Hepatocyte (in vitro differentiated cells): ENCODE results near the gene SH2D1A. TPM values are rescaled to one million over a fixed set of nuclear protein-coding genes. Genes with fewer than 3 reads are reported as not detected.
"Not testable (repeated sequence)": the region's sequence is repeated elsewhere in the genome, so short reads cannot be mapped to it uniquely, and the experiment has no call there.

Experiments used
- DNase-seq: peaks from one replicate; pipeline ENCODE4 v3.0.0-alpha.2; 2016; ENCODE audit warnings: low spot score
- H2AFZ ChIP-seq: fragments of 200-600 bp; sonication (generic); 2 replicates; pipeline ENCODE4 v1.6.0; 2016; ENCODE audit warnings: antibody characterized with exemption, mild to moderate bottlenecking
- H3K27ac ChIP-seq: fragments of 200-600 bp; sonication (generic); 2 replicates; pipeline ENCODE4 v1.5.1; 2016; ENCODE audit warnings: mild to moderate bottlenecking
- H3K27me3 ChIP-seq: fragments of 200-600 bp; sonication (generic); 2 replicates; pipeline ENCODE4 v1.6.1; 2016
- H3K36me3 ChIP-seq: fragments of 200-600 bp; sonication (generic); replicated peaks from 2 replicates; pipeline ENCODE4 v1.5.1; 2016; ENCODE audit warnings: low read depth; ENCODE audit not compliant: insufficient read depth
- H3K4me1 ChIP-seq: fragments of 200-600 bp; sonication (generic); 2 replicates; pipeline ENCODE4 v1.5.1; 2016; ENCODE audit warnings: mild to moderate bottlenecking, moderate library complexity; ENCODE audit not compliant: insufficient read depth
- H3K4me2 ChIP-seq: fragments of 200-600 bp; sonication (generic); 2 replicates; pipeline ENCODE4 v1.6.0; 2016
- H3K4me3 ChIP-seq: fragments of 200-600 bp; sonication (generic); 2 replicates; pipeline ENCODE4 v1.5.1; 2016; ENCODE audit warnings: mild to moderate bottlenecking
- H3K79me2 ChIP-seq: fragments of 200-600 bp; sonication (generic); 2 replicates; pipeline ENCODE4 v1.6.0; 2017; ENCODE audit warnings: mild to moderate bottlenecking
- H3K9me2 ChIP-seq: fragments of 200-600 bp; sonication (generic); replicated peaks from 2 replicates; pipeline ENCODE4 v1.6.0; 2017; ENCODE audit warnings: mild to moderate bottlenecking; ENCODE audit not compliant: insufficient read depth
- H3K9me3 ChIP-seq: fragments of 200-600 bp; sonication (generic); 2 replicates; pipeline ENCODE4 v1.5.1; 2016; ENCODE audit warnings: low read depth, mild to moderate bottlenecking
- H4K20me1 ChIP-seq: fragments of 200-600 bp; sonication (generic); 2 replicates; pipeline ENCODE4 v1.6.0; 2016; ENCODE audit warnings: mild to moderate bottlenecking; ENCODE audit not compliant: insufficient read depth, poor library complexity, severe bottlenecking
- CTCF ChIP-seq: fragments of 200-600 bp; sonication (generic); IDR thresholded peaks from 2 replicates; pipeline ENCODE4 v1.5.1; 2016; ENCODE audit warnings: antibody characterized with exemption, mild to moderate bottlenecking; ENCODE audit not compliant: poor library complexity
- EZH2 ChIP-seq: fragments of 200-600 bp; sonication (generic); IDR thresholded peaks from 2 replicates; pipeline ENCODE4 v1.6.1; 2016; ENCODE audit warnings: antibody characterized with exemption, mild to moderate bottlenecking, borderline replicate concordance
- EZH2phosphoT487 ChIP-seq: fragments of 200-600 bp; sonication (generic); IDR thresholded peaks from one replicate; pipeline ENCODE4 v1.6.1; 2018; ENCODE audit warnings: antibody characterized with exemption, mild to moderate bottlenecking, low read depth, moderate library complexity; ENCODE audit not compliant: unreplicated experiment, severe bottlenecking
- WGBS: methylation state at CpG from one replicate; pipeline ENCODE4 v1.1.6; 2016; ENCODE audit warnings: low lambda C conversion rate; ENCODE audit errors: missing lambda C conversion rate; 5-methylcytosine and 5-hydroxymethylcytosine counted together
- polyA plus RNA-seq: library from polyadenylated mRNA; unstranded; fragments of >200 nt; fragmentation: Nextera tagmentation; extraction: Ambion mirVana; gene quantifications from 2 replicates; pipeline ENCODE4 v1.2.1, GENCODE V29; 2016
- total RNA-seq: library from RNA; depleted of rRNA; stranded (reverse); fragments of >200 nt; gene quantifications from 2 replicates; pipeline ENCODE4 v1.2.3, GENCODE V29; 2014

The SH2D1A gene
- total and polyA plus RNA-seq, 2 experiments from 2014 or later, result not detected

DNA sequence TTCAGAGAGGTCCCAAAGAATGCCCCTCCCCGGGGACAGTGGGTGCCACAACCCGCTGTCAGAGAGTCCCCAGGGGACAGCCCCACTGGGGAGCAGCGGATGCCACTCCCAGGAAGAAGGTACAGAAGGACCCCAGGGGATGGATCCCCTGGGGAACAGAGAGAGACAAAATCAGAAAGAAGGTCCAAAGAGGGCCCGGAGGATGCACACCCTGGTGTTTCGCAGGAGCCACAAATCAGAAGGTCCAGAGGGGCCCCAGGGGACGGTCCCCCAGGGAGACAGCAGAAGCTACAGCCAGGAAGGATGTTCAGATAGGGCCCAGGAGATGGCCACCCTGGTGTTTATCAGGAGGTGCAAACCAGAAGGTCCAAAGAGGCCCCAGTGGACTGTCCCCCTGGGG, 12.5 kb upstream of the SH2D1A start:
- H3K9me3 ChIP-seq, result no peaks in the 10 kb centered on the region
- WGBS, result 85% methylated on average over 6 of the region's 6 CpGs
- no peak overlapping the region for H2AFZ ChIP-seq
- H3K79me2 ChIP-seq, result no peaks in the 10 kb centered on the region
- no peaks in the 10 kb centered on the region for H3K4me1 ChIP-seq
- H3K27me3 ChIP-seq, result no peaks in the 10 kb centered on the region
- TF ChIP-seq EZH2phosphoT487, result no peak
- no peak for TF ChIP-seq CTCF
- TF ChIP-seq EZH2, result no peak
- no peaks in the 10 kb centered on the region for H3K9me2 ChIP-seq
- no peak for DNase-seq
- no peaks in the 10 kb centered on the region for H3K36me3 ChIP-seq
- H3K4me2 ChIP-seq, result no peak overlapping the region
- H3K27ac ChIP-seq, result no peak overlapping the region
- H3K4me3 ChIP-seq, result no peak overlapping the region
- no peaks in the 10 kb centered on the region for H4K20me1 ChIP-seq

DNA sequence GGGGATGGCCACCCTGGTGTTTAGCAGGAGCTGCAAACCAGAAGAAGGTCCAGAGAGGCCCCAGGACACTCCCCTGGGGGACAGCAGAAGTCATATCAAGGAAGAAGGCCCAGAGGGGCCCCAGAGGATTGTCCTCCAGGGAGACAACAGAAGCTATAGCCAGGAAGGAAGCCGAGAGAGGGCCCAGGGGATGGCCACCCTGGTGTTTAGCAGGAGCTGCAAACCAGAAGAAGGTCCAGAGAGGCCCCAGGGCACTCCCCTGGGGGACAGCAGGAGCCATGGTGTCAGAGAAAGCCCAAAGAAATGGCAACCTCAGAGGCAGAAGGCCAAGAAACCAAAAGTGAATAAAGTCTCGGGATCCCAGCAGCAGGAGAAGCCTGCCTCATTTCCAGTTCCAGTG, 11.8 kb upstream of the SH2D1A start:
- not testable (repeated sequence) for H3K4me1 ChIP-seq, DNase-seq, H3K36me3 ChIP-seq, H3K4me3 ChIP-seq, H3K9me2 ChIP-seq, H3K27ac ChIP-seq, H3K9me3 ChIP-seq, H3K4me2 ChIP-seq, H3K27me3 ChIP-seq, H3K79me2 ChIP-seq, H2AFZ ChIP-seq, H4K20me1 ChIP-seq
- WGBS, result 80% methylated on average over 2 of the region's 2 CpGs

GRCh38 chrX:124335598-124335997, 10.8 kb upstream of the SH2D1A start:
- H2AFZ ChIP-seq, result no peak overlapping the region
- TF ChIP-seq EZH2 (no peak), CTCF (no peak), EZH2phosphoT487 (no peak)
- H3K4me1 ChIP-seq, result no peaks in the 10 kb centered on the region
- no peak overlapping the region for H3K4me3 ChIP-seq
- WGBS, result 48% methylated on average over 1 of the region's 1 CpG
- DNase-seq, result no peak
- H3K9me2 ChIP-seq, result no peaks in the 10 kb centered on the region
- H3K36me3 ChIP-seq, result no peaks in the 10 kb centered on the region
- no peaks in the 10 kb centered on the region for H3K9me3 ChIP-seq
- H3K79me2 ChIP-seq, result no peaks in the 10 kb centered on the region
- no peaks in the 10 kb centered on the region for H3K27me3 ChIP-seq
- H4K20me1 ChIP-seq, result no peaks in the 10 kb centered on the region
- no peak overlapping the region for H3K27ac ChIP-seq
- no peak overlapping the region for H3K4me2 ChIP-seq

GRCh38 chrX:124337916-124338315, 8.4 kb upstream of the SH2D1A start:
- DNase-seq, result no peak
- Histone ChIP-seq H3K4me2 (no peak overlapping the region), H4K20me1 (no peaks in the 10 kb centered on the region), H3K4me1 (no peaks in the 10 kb centered on the region), H3K9me2 (no peaks in the 10 kb centered on the region), H3K27me3 (no peaks in the 10 kb centered on the region), H3K9me3 (no peaks in the 10 kb centered on the region), H3K36me3 (no peaks in the 10 kb centered on the region), H3K79me2 (no peaks in the 10 kb centered on the region), H3K4me3 (no peak overlapping the region), H3K27ac (no peak overlapping the region), H2AFZ (no peak overlapping the region)
- no peak for TF ChIP-seq EZH2phosphoT487
- no peak for TF ChIP-seq EZH2
- no peak for TF ChIP-seq CTCF
- WGBS, result 32% methylated on average over 1 of the region's 1 CpG
